HEK293 (cell line): Measurements from ENCODE around the gene KIFC1.
A peak's percentile ranks its signal among the peaks of the same experiment; 100 is the strongest.

Experiments
- BCL11B ChIP-seq: fragments of 450-650 bp; formaldehyde crosslinking; IDR thresholded peaks from 2 replicates; pipeline ENCODE4 v1.5.1; 2016; ENCODE audit warnings: low read depth, missing biosample characterization, missing genetic modification characterization
- GLIS2 ChIP-seq: fragments of 450-650 bp; formaldehyde crosslinking; IDR thresholded peaks from 2 replicates; pipeline ENCODE4 v1.5.1; 2016; ENCODE audit warnings: missing biosample characterization, missing genetic modification characterization
- KLF9 ChIP-seq: fragments of 450-650 bp; formaldehyde crosslinking; IDR thresholded peaks from 2 replicates; pipeline ENCODE4 v1.5.1; 2016; ENCODE audit warnings: missing biosample characterization, missing genetic modification characterization, low read depth
- MYNN ChIP-seq: fragments of 450-650 bp; formaldehyde crosslinking; IDR thresholded peaks from 2 replicates; pipeline ENCODE4 v1.5.1; 2016; ENCODE audit warnings: missing biosample characterization, missing genetic modification characterization, borderline replicate concordance
- SETDB1 ChIP-seq: IDR thresholded peaks from one replicate; pipeline ENCODE4 v1.6.1; 2017; ENCODE audit warnings: mild to moderate bottlenecking, low read length, moderate library complexity, mixed read lengths; ENCODE audit not compliant: insufficient read length
- WT1 ChIP-seq: fragments of 450-650 bp; formaldehyde crosslinking; IDR thresholded peaks from 2 replicates; pipeline ENCODE4 v1.5.1; 2016; ENCODE audit warnings: missing biosample characterization, missing genetic modification characterization
- ZBTB10 ChIP-seq: fragments of 450-650 bp; formaldehyde crosslinking; IDR thresholded peaks from 2 replicates; pipeline ENCODE4 v1.5.1; 2016; ENCODE audit warnings: missing biosample characterization, missing genetic modification characterization
- ZBTB20 ChIP-seq: fragments of 450-650 bp; formaldehyde crosslinking; IDR thresholded peaks from 2 replicates; pipeline ENCODE4 v1.5.1; 2016; ENCODE audit warnings: missing biosample characterization, missing genetic modification characterization
- ZBTB49 ChIP-seq: fragments of 450-650 bp; formaldehyde crosslinking; IDR thresholded peaks from 2 replicates; pipeline ENCODE4 v1.5.1; 2016; ENCODE audit warnings: missing biosample characterization, missing genetic modification characterization, low read depth
- ZBTB8A ChIP-seq: fragments of 450-650 bp; formaldehyde crosslinking; IDR thresholded peaks from 2 replicates; pipeline ENCODE4 v1.5.1; 2016; ENCODE audit warnings: missing biosample characterization, missing genetic modification characterization
- ZNF138 ChIP-seq: fragments of 450-650 bp; formaldehyde crosslinking; IDR thresholded peaks from 2 replicates; pipeline ENCODE4 v1.5.1; 2016; ENCODE audit warnings: missing biosample characterization, missing genetic modification characterization, borderline replicate concordance
- ZNF18 ChIP-seq: fragments of 450-650 bp; formaldehyde crosslinking; IDR thresholded peaks from 2 replicates; pipeline ENCODE4 v1.5.1; 2016; ENCODE audit warnings: missing biosample characterization, missing genetic modification characterization
- ZNF335 ChIP-seq: fragments of 450-650 bp; formaldehyde crosslinking; conservative IDR thresholded peaks from 2 replicates; pipeline ENCODE4 v1.5.1; 2016; ENCODE audit warnings: missing biosample characterization, missing genetic modification characterization
- ZNF341 ChIP-seq: fragments of 450-650 bp; formaldehyde crosslinking; IDR thresholded peaks from 2 replicates; pipeline ENCODE4; 2016; ENCODE audit warnings: low read depth, missing biosample characterization, missing genetic modification characterization
- ZNF529 ChIP-seq: fragments of 450-650 bp; formaldehyde crosslinking; IDR thresholded peaks from 2 replicates; pipeline ENCODE4 v1.5.1; 2017; ENCODE audit warnings: missing genetic modification characterization, missing biosample characterization; ENCODE audit not compliant: insufficient replicate concordance
- ZNF596 ChIP-seq: fragments of 450-650 bp; IDR thresholded peaks from 2 replicates; pipeline ENCODE4 v1.5.0; 2018; ENCODE audit warnings: missing biosample characterization, mild to moderate bottlenecking, missing genetic modification characterization, moderate library complexity
- ZNF610 ChIP-seq: fragments of 450-650 bp; formaldehyde crosslinking; IDR thresholded peaks from 2 replicates; pipeline ENCODE4 v1.5.1; 2016; ENCODE audit warnings: missing biosample characterization, missing genetic modification characterization, borderline replicate concordance
- ZNF623 ChIP-seq: fragments of 450-650 bp; formaldehyde crosslinking; IDR thresholded peaks from 2 replicates; pipeline ENCODE4 v1.5.1; 2016; ENCODE audit warnings: missing biosample characterization, missing genetic modification characterization
- ZNF658 ChIP-seq: fragments of 450-650 bp; formaldehyde crosslinking; IDR thresholded peaks from 2 replicates; pipeline ENCODE4; 2016; ENCODE audit warnings: missing biosample characterization, missing genetic modification characterization
- ZNF76 ChIP-seq: fragments of 450-650 bp; formaldehyde crosslinking; IDR thresholded peaks from 2 replicates; pipeline ENCODE4; 2016; ENCODE audit warnings: low read depth, missing biosample characterization, missing genetic modification characterization, borderline replicate concordance
- TF ChIP-seq, protein P1 (sequence below): fragments of 450-650 bp; formaldehyde crosslinking; IDR thresholded peaks from 2 replicates; pipeline ENCODE4 v1.5.1; 2016; ENCODE audit warnings: missing biosample characterization, missing genetic modification characterization
- TF ChIP-seq, protein P2 (sequence below): fragments of 450-650 bp; formaldehyde crosslinking; optimal IDR thresholded peaks from 2 replicates; pipeline ENCODE3; 2016; ENCODE audit warnings: missing biosample characterization, mild to moderate bottlenecking, missing genetic modification characterization
- TF ChIP-seq, protein P3 (sequence below): fragments of 450-650 bp; formaldehyde crosslinking; IDR thresholded peaks from 2 replicates; pipeline ENCODE4 v1.5.1; 2016; ENCODE audit warnings: missing biosample characterization, missing genetic modification characterization
- TF ChIP-seq, protein P4 (sequence below): fragments of 450-650 bp; formaldehyde crosslinking; IDR thresholded peaks from 2 replicates; pipeline ENCODE4 v1.5.1; 2017; ENCODE audit warnings: missing biosample characterization, missing genetic modification characterization

The KIFC1 gene

DNA sequence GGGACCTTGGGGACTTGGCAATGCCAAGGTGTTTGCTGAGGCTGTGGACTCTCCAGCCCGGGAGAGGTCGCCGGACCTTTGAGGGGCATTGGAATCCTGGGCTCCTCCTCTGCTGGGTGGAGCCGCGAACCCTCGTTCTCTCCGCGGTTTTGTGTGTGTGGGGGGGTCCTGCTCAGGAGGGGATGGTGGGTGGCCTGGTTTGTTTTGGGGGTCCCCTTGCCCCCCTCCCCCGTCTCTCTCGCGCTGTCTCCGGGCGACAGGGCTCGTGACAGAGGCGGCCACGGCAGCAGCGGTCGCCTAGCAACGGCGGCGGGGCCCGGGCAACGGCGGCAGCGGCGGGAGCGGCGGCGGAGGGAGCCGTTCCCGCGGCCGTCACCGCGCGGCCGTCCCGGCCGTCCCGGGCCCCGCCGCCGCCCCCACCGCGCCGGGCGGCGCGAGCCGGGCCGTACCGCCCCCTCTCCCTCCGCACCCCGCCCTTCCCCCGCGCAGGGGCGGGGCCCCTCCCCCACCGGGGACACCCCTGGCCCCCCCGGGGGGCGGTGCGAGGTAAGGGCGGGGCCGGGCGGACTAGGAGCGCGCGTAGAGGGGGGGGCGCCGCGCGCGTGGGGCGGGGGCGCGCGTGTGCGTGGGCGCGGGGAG, 36.1 kb downstream of the KIFC1 start (continued):
- TF ChIP-seq, protein P1, sequence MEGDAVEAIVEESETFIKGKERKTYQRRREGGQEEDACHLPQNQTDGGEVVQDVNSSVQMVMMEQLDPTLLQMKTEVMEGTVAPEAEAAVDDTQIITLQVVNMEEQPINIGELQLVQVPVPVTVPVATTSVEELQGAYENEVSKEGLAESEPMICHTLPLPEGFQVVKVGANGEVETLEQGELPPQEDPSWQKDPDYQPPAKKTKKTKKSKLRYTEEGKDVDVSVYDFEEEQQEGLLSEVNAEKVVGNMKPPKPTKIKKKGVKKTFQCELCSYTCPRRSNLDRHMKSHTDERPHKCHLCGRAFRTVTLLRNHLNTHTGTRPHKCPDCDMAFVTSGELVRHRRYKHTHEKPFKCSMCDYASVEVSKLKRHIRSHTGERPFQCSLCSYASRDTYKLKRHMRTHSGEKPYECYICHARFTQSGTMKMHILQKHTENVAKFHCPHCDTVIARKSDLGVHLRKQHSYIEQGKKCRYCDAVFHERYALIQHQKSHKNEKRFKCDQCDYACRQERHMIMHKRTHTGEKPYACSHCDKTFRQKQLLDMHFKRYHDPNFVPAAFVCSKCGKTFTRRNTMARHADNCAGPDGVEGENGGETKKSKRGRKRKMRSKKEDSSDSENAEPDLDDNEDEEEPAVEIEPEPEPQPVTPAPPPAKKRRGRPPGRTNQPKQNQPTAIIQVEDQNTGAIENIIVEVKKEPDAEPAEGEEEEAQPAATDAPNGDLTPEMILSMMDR: peak; percentile 55
- no peak for TF ChIP-seq ZNF596 (tag by site-specific recombination)
- TF ChIP-seq GLIS2 (tag by site-specific recombination): peak; percentile 64
- TF ChIP-seq ZBTB49: no peak
- TF ChIP-seq, protein P2, sequence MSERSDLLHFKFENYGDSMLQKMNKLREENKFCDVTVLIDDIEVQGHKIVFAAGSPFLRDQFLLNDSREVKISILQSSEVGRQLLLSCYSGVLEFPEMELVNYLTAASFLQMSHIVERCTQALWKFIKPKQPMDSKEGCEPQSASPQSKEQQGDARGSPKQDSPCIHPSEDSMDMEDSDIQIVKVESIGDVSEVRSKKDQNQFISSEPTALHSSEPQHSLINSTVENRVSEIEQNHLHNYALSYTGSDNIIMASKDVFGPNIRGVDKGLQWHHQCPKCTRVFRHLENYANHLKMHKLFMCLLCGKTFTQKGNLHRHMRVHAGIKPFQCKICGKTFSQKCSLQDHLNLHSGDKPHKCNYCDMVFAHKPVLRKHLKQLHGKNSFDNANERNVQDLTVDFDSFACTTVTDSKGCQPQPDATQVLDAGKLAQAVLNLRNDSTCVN: peak; percentile 60
- 0 out of 2 replicates have a peak, but pooled peaks have one; percentile 3 for TF ChIP-seq WT1 (tag by site-specific recombination)
- TF ChIP-seq ZNF138 (tag by site-specific recombination): no peak
- no peak for TF ChIP-seq ZNF623 (tag by site-specific recombination)
- TF ChIP-seq ZBTB20: peak; percentile 57; the same call in 1 of the 2 replicates
- TF ChIP-seq ZNF610 (tag by site-specific recombination): 0 out of 2 replicates have a peak, but pooled peaks have one; percentile 21
- TF ChIP-seq, protein P3, sequence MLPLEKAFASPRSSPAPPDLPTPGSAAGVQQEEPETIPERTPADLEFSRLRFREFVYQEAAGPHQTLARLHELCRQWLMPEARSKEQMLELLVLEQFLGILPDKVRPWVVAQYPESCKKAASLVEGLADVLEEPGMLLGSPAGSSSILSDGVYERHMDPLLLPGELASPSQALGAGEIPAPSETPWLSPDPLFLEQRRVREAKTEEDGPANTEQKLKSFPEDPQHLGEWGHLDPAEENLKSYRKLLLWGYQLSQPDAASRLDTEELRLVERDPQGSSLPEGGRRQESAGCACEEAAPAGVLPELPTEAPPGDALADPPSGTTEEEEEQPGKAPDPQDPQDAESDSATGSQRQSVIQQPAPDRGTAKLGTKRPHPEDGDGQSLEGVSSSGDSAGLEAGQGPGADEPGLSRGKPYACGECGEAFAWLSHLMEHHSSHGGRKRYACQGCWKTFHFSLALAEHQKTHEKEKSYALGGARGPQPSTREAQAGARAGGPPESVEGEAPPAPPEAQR (tag by site-specific recombination): no peak
- TF ChIP-seq ZNF76 (tag by site-specific recombination): peak; percentile 15; the same call in 1 of the 2 replicates
- peak; percentile 87 for TF ChIP-seq ZBTB10 (tag by site-specific recombination)
- 0 out of 2 replicates have a peak, but pooled peaks have one; percentile 28 for TF ChIP-seq ZBTB8A (tag by site-specific recombination)
- no peak for TF ChIP-seq SETDB1
- peak; percentile 87 for TF ChIP-seq MYNN (tag by site-specific recombination)
- peak; percentile 67 for TF ChIP-seq ZNF341 (tag by site-specific recombination)
- 0 out of 2 replicates have a peak, but pooled peaks have one; percentile 6 for TF ChIP-seq KLF9 (tag by site-specific recombination)
- TF ChIP-seq, protein P4, sequence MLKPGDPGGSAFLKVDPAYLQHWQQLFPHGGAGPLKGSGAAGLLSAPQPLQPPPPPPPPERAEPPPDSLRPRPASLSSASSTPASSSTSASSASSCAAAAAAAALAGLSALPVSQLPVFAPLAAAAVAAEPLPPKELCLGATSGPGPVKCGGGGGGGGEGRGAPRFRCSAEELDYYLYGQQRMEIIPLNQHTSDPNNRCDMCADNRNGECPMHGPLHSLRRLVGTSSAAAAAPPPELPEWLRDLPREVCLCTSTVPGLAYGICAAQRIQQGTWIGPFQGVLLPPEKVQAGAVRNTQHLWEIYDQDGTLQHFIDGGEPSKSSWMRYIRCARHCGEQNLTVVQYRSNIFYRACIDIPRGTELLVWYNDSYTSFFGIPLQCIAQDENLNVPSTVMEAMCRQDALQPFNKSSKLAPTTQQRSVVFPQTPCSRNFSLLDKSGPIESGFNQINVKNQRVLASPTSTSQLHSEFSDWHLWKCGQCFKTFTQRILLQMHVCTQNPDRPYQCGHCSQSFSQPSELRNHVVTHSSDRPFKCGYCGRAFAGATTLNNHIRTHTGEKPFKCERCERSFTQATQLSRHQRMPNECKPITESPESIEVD (tag by site-specific recombination): no peak
- no peak for TF ChIP-seq ZNF529 (tag by site-specific recombination)
- peak; percentile 60 for TF ChIP-seq ZNF335 (tag by site-specific recombination)
- no peak for TF ChIP-seq ZNF658
- no peak for TF ChIP-seq ZNF18
- peak; percentile 1; the same call in 1 of the 2 replicates for TF ChIP-seq BCL11B (tag by site-specific recombination)
